K562 (cell line): ENCODE measurements around the gene CERS2. TPM values are rescaled to one million over a fixed set of nuclear protein-coding genes. Genes with fewer than 3 reads are reported as not detected.
A peak's percentile ranks its signal among the peaks of the same experiment; 100 is the strongest.

Source experiments
- ATAC-seq: fragments of 200-7000 bp; cut with Tn5 transposase; 3 replicates; pipeline ENCODE4 v1.9.1; 2020; ENCODE audit warnings: moderate library complexity
- BruUV-seq: library from RNA; stranded (reverse); fragments of 400-500 nt; replicated peaks from 2 replicates; lab custom pipeline; 2021; lab: Mats Ljungman, UMichigan
- CTCF ChIA-PET: fragments of 300-600 bp; formaldehyde crosslinking; extraction: SDS; loops from one replicate; lab custom pipeline; 2021; ENCODE audit warnings: low intra/inter-chr PET ratio; lab: Yijun Ruan, JAX
- POLR2A ChIA-PET: fragments of 300-600, 350-650 bp; sonication (Branson Sonifier 250); formaldehyde crosslinking; extraction: SDS; loops from one replicate; lab custom pipeline; 2021; ENCODE audit warnings: antibody characterized with exemption, inconsistent platforms; lab: Yijun Ruan, JAX
- DNase-seq, 4 experiments: peaks; one replicate each; pipeline versions ENCODE4 v3.0.0 to v3.0.0-alpha.2; 2011 to 2018; ENCODE audit warnings: low spot score in 3 of 4, mixed read lengths in 3 of 4; ENCODE audit errors: extremely low read depth in 1 of 4
- FAIRE-seq: peaks from 2 replicates; lab custom pipeline; 2011; peaks lifted over from hg19 to GRCh38; lab: Jason Lieb, UNC
- H2AFZ ChIP-seq: 2 replicates; pipeline ENCODE4 v1.6.0; 2011; ENCODE audit warnings: low read depth, low read length, control low read depth, inconsistent platforms
- H3K27ac ChIP-seq: fragments of 200-600 bp; 3 replicates; pipeline ENCODE4 v1.8.0; 2011; ENCODE audit warnings: low read depth, mild to moderate bottlenecking, control low read depth, inconsistent platforms, low read length, moderate library complexity, mixed read lengths; ENCODE audit errors: extremely low read depth
- H3K27me3 ChIP-seq, 2 experiments: fragments of 300-600 bp in 1 of 2; 2 replicates in 1 of 2; 3 replicates in 1 of 2; pipeline versions ENCODE4 v1.6.0 to v1.8.0; 2011; ENCODE audit warnings: inconsistent platforms in 2 of 2, low read length in 2 of 2, mild to moderate bottlenecking in 1 of 2, mixed read lengths in 1 of 2, moderate library complexity in 1 of 2; ENCODE audit not compliant: control insufficient read depth in 2 of 2, insufficient read depth in 2 of 2
- H3K36me3 ChIP-seq: fragments of 300-600 bp; 3 replicates; pipeline ENCODE4 v1.8.0; 2011; ENCODE audit warnings: mild to moderate bottlenecking, low read length, inconsistent platforms; ENCODE audit not compliant: control insufficient read depth, insufficient read depth
- H3K4me1 ChIP-seq, 2 experiments: fragments of 200-600 bp in 1 of 2; replicated peaks in 1 of 2; 2 replicates in 1 of 2; 3 replicates in 1 of 2; pipeline versions ENCODE4 v1.5.1 to v1.8.0; 2011; ENCODE audit warnings: inconsistent platforms in 2 of 2, low read length in 2 of 2, mild to moderate bottlenecking in 1 of 2, mixed read lengths in 1 of 2, moderate library complexity in 1 of 2; ENCODE audit not compliant: control insufficient read depth in 2 of 2, insufficient read depth in 2 of 2
- H3K4me2 ChIP-seq: 2 replicates; pipeline ENCODE4 v1.6.1; 2011; ENCODE audit warnings: low read length, control low read depth, inconsistent platforms, mixed read lengths; ENCODE audit not compliant: insufficient read depth
- H3K4me3 ChIP-seq: fragments of 200-600 bp; sonication (generic), shearing (Covaris generic); 2 replicates; pipeline ENCODE4 v1.5.1; 2016; ENCODE audit warnings: control low read depth, inconsistent platforms
- H3K79me2 ChIP-seq: fragments of 200-600 bp; 3 replicates; pipeline ENCODE4 v1.8.0; 2011; ENCODE audit warnings: low read length, inconsistent platforms; ENCODE audit not compliant: control insufficient read depth, insufficient read depth
- H3K9ac ChIP-seq, 2 experiments: 2 replicates each; pipeline versions ENCODE4 v1.6.0 to v1.6.1; 2011; ENCODE audit warnings: low read depth in 2 of 2, low read length in 2 of 2, control low read depth in 1 of 2, inconsistent platforms in 1 of 2, mild to moderate bottlenecking in 1 of 2, mixed read lengths in 1 of 2; ENCODE audit not compliant: insufficient read depth in 1 of 2
- H3K9me1 ChIP-seq: one replicate; pipeline ENCODE4 v1.6.0; 2011; ENCODE audit warnings: inconsistent platforms, mild to moderate bottlenecking, low read length, moderate library complexity; ENCODE audit not compliant: control insufficient read depth, insufficient read depth
- H3K9me3 ChIP-seq: replicated peaks from 2 replicates; pipeline ENCODE4 v1.5.1; 2011; ENCODE audit warnings: low read depth, low read length, inconsistent platforms; ENCODE audit not compliant: control insufficient read depth, insufficient read depth
- H4K20me1 ChIP-seq: replicated peaks from 2 replicates; pipeline ENCODE4 v1.6.1; 2011; ENCODE audit warnings: low read length, inconsistent platforms, mixed read lengths; ENCODE audit not compliant: control insufficient read depth, insufficient read depth
- CBFA2T3 ChIP-seq: fragments of 450-650 bp; IDR thresholded peaks from 2 replicates; pipeline ENCODE4 v1.6.1; 2017
- CEBPB ChIP-seq: fragments of 450-650 bp; IDR thresholded peaks from 2 replicates; pipeline ENCODE4 v1.6.1; 2016; ENCODE audit warnings: missing genetic modification characterization, missing compliant biosample characterization
- CREBBP ChIP-seq: IDR thresholded peaks from one replicate; pipeline ENCODE4 v1.6.1; 2012; ENCODE audit warnings: low read depth, mild to moderate bottlenecking, control low read depth, inconsistent platforms, low read length
- HMBOX1 ChIP-seq: sonication (generic); IDR thresholded peaks from 2 replicates; pipeline ENCODE4 v1.6.1; 2016
- NFRKB ChIP-seq: fragments of 450-650 bp; IDR thresholded peaks from 2 replicates; pipeline ENCODE4 v1.6.1; 2016; ENCODE audit warnings: low read depth
- PRDM10 ChIP-seq: fragments of 450-650 bp; IDR thresholded peaks from 2 replicates; pipeline ENCODE4 v1.6.1; 2018; ENCODE audit not compliant: partially characterized antibody
- SMAD2 ChIP-seq: fragments of 150-350 bp; IDR thresholded peaks from 2 replicates; pipeline ENCODE4 v1.6.1; 2014; ENCODE audit warnings: low read depth, mild to moderate bottlenecking, low read length
- STAT5B ChIP-seq: fragments of 250-450 bp; sonication (Bioruptor Pico); IDR thresholded peaks from 2 replicates; pipeline ENCODE4 v1.8.0; 2021; ENCODE audit warnings: mild to moderate bottlenecking, inconsistent platforms
- ZEB2 ChIP-seq: fragments of 450-650 bp; IDR thresholded peaks from 2 replicates; pipeline ENCODE4 v1.6.1; 2016
- ZNF121 ChIP-seq: sonication (generic); formaldehyde crosslinking; conservative IDR thresholded peaks from 2 replicates; pipeline ENCODE4 v1.8.0; 2022; ENCODE audit warnings: missing genetic modification reagents
- ZNF175 ChIP-seq: fragments of 200-800 bp; sonication (Bioruptor generic); IDR thresholded peaks from 2 replicates; pipeline ENCODE4 v1.6.1; 2016; ENCODE audit warnings: low read depth, mild to moderate bottlenecking, missing genetic modification characterization, missing compliant biosample characterization
- ZNF41 ChIP-seq: fragments of 250-450 bp; sonication (Bioruptor Pico); conservative IDR thresholded peaks from 2 replicates; pipeline ENCODE4 v1.4.0; 2020; ENCODE audit warnings: mild to moderate bottlenecking
- WGBS: fragments of 100-300 bp; shearing (Covaris generic); methylation state at CpG from one replicate; pipeline ENCODE4 v1.1.6; 2016; ENCODE audit warnings: low coverage, mixed read lengths; ENCODE audit not compliant: insufficient coverage; ENCODE audit errors: missing lambda C conversion rate; 5-methylcytosine and 5-hydroxymethylcytosine counted together
- in situ Hi-C: fragments of 300-500 bp; cut with MboI; formaldehyde crosslinking; loops from 4 replicates; pipeline ENCODE4 v1.15.0; 2018; ENCODE audit warnings: inconsistent platforms, mixed read lengths
- intact Hi-C: fragments of 100-400 bp; cut with micrococcal nuclease; formaldehyde crosslinking; loops from 2 replicates; pipeline ENCODE4 v1.14.2; 2022
- polyA plus RNA-seq, 8 experiments: library from polyadenylated mRNA; depleted of rRNA in 4 of 8; stranded (reverse) in 5 of 8; unstranded in 3 of 8; fragments of >200 nt; fragmentation: Nextera tagmentation in 2 of 8; fragmentation: Illumina TruSeq in 1 of 8; extraction: Ambion mirVana in 2 of 8; extraction: Trizol in 1 of 8; gene quantifications; 2 replicates each; pipeline versions ENCODE4 v1.2.1 to v1.2.3, GENCODE V29; 2011 to 2014; ENCODE audit warnings: inconsistent platforms in 1 of 8, missing spikeins in 1 of 8
- total RNA-seq, 7 experiments: library from RNA; depleted of rRNA in 6 of 7; stranded (reverse); fragments of >200 nt in 6 of 7; fragmentation: Illumina TruSeq in 2 of 7; extraction: Trizol in 2 of 7; gene quantifications; 2 replicates each; pipeline versions ENCODE4 v1.2.1 to v1.2.3, GENCODE V29; 2011 to 2021; ENCODE audit warnings: low replicate concordance in 1 of 7
- TF ChIP-seq, protein P1 (sequence below), 2 experiments: IDR thresholded peaks; 2 replicates each; pipeline ENCODE4 v1.6.1; 2012; ENCODE audit warnings: improper control_type of control experiment in 2 of 2, low read depth in 2 of 2, low read length in 2 of 2, borderline replicate concordance in 1 of 2

Gene CERS2
- total and polyA plus RNA-seq, 9 of the 15 experiments (the other 6 are each of a cell fraction or from before 2014, with no cell fraction given): 23.4 to 295 (median 132) TPM

GRCh38 chr1:151010346-151010726 lies 35.7 kb upstream of the CERS2 start (continued):
- peak; percentile 67; the same call in 1 of the 2 replicates for TF ChIP-seq ZEB2
- 0 out of 2 replicates have a peak, but pooled peaks have one; percentile 21 for TF ChIP-seq NFRKB
- 0 out of 2 replicates have a peak, but pooled peaks have one; percentile 19 for TF ChIP-seq ZNF175 (CRISPR knock-in tag)
- no peak for TF ChIP-seq SMAD2
- TF ChIP-seq CREBBP: no peak
- no peak for TF ChIP-seq ZNF41
- no peak for TF ChIP-seq STAT5B (CRISPR knock-in tag)
- TF ChIP-seq CEBPB (tag): peak; percentile 71

DNA sequence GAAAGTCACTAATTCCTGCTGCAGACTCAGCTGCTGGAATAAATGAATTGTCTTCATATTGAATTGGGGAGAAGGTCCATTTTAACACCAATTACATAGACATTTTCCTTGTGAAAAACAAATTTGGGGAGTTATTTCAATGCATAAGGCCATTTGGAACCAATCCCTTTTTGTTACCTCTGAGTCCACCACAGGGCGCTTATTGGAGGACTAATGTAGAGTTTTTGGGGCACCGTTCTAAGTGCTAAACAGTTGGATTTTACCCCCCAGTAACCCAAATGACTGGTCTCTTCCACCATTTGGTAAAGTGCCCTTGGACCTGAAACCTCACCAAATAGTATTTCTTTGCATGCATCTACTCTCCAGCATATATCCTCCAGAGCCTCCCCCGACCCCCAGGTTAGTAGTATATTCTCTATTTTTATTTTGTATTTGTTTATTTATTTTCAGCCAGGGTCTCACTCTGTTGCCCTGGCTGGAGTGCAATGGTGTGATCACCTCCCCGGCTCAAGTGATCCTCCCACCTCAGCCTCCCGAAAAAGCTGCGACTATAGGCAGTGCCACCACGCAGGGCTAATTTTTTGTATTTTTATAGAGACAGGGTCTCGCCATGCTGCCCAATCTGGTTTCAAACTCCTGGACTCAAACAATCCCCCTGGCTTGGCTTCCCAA lies 35.2 kb upstream of the CERS2 start:
- Histone ChIP-seq H3K9me1 (no peaks in the 10 kb centered on the region), H2AFZ (peak overlapping the region; percentile 96; the same call in 1 of the 2 replicates), H3K4me2 (peak overlapping the region; percentile 100), H3K27me3 (no peaks in the 10 kb centered on the region), H3K4me1 (peaks cover 41 to 53% of the 10 kb centered on the region in 2 experiments), H3K9me3 (no peaks in the 10 kb centered on the region), H3K27ac (peak overlapping the region; percentile 92), H3K79me2 (peaks cover 56% of the 10 kb centered on the region), H3K36me3 (peaks cover 17% of the 10 kb centered on the region; the same call in 2 of the 3 replicates)
- 43% methylated on average over 8 of the region's 8 CpGs for WGBS
- FAIRE-seq (no peak), DNase-seq (no peak), ATAC-seq (no peak)
- intact Hi-C loops (loop anchor here (5.0 kb wide), 2 partner anchors 47 to 62 kb away; partner anchors contain the start of genes CDC42SE1 and GABPB2), in situ Hi-C loops (no loop called here)
- CTCF ChIA-PET: no interaction called here
- POLR2A ChIA-PET: interaction anchor here (0.6 to 2.8 kb wide), 6 partner anchors 12 to 382 kb away, joined by 3 to 8 read pairs (median 3); partner anchors contain the start of gene GABPB2
- TF ChIP-seq PRDM10: peak; percentile 71
- TF ChIP-seq, protein P1, sequence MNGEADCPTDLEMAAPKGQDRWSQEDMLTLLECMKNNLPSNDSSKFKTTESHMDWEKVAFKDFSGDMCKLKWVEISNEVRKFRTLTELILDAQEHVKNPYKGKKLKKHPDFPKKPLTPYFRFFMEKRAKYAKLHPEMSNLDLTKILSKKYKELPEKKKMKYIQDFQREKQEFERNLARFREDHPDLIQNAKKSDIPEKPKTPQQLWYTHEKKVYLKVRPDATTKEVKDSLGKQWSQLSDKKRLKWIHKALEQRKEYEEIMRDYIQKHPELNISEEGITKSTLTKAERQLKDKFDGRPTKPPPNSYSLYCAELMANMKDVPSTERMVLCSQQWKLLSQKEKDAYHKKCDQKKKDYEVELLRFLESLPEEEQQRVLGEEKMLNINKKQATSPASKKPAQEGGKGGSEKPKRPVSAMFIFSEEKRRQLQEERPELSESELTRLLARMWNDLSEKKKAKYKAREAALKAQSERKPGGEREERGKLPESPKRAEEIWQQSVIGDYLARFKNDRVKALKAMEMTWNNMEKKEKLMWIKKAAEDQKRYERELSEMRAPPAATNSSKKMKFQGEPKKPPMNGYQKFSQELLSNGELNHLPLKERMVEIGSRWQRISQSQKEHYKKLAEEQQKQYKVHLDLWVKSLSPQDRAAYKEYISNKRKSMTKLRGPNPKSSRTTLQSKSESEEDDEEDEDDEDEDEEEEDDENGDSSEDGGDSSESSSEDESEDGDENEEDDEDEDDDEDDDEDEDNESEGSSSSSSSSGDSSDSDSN (IDR thresholded peaks at IDR 0.05; ENCODE audit: borderline replicate concordance in 1 of 2, low read depth in 2 of 2, low read length in 2 of 2): peak in 1 of 2 experiments; percentile 59; a peak in 1 of 4 replicates
- peak; percentile 78 for TF ChIP-seq ZNF121
- 0 out of 2 replicates have a peak, but pooled peaks have one; percentile 12 for TF ChIP-seq HMBOX1
- TF ChIP-seq CBFA2T3: no peak
- TF ChIP-seq, all 486 proteins: peak for 4
- Histone ChIP-seq H3K4me3 (peak overlapping the region; percentile 87), H3K9ac (peak overlapping the region; percentile 88 to 95; a peak in 3 of 4 replicates), H4K20me1 (no peaks in the 10 kb centered on the region)
- BruUV-seq: no TSS peak
